Gastrocnemius medialis (tissue), 4 donors: ENCODE results near the gene HOXB1.

Experiments used
- CTCF ChIP-seq, 5 experiments: fragments of 450-650 bp in 3 of 5; fragments of 200-600 bp in 2 of 5; sonication (generic) in 2 of 5; IDR thresholded peaks in 4 of 5; conservative IDR thresholded peaks in 1 of 5; 1 replicate in 4 of 5; 2 replicates in 1 of 5; pipeline ENCODE4 v1.5.1; 2016 to 2019; ENCODE audit warnings: antibody characterized with exemption in 5 of 5, mild to moderate bottlenecking in 3 of 5, moderate library complexity in 3 of 5
- POLR2A ChIP-seq, 2 donors: fragments of 450-650 bp; IDR thresholded peaks; one replicate each; pipeline ENCODE4 v1.6.1; 2017; ENCODE audit warnings: antibody characterized with exemption in 2 of 2, mild to moderate bottlenecking in 2 of 2, moderate library complexity in 2 of 2

DNA sequence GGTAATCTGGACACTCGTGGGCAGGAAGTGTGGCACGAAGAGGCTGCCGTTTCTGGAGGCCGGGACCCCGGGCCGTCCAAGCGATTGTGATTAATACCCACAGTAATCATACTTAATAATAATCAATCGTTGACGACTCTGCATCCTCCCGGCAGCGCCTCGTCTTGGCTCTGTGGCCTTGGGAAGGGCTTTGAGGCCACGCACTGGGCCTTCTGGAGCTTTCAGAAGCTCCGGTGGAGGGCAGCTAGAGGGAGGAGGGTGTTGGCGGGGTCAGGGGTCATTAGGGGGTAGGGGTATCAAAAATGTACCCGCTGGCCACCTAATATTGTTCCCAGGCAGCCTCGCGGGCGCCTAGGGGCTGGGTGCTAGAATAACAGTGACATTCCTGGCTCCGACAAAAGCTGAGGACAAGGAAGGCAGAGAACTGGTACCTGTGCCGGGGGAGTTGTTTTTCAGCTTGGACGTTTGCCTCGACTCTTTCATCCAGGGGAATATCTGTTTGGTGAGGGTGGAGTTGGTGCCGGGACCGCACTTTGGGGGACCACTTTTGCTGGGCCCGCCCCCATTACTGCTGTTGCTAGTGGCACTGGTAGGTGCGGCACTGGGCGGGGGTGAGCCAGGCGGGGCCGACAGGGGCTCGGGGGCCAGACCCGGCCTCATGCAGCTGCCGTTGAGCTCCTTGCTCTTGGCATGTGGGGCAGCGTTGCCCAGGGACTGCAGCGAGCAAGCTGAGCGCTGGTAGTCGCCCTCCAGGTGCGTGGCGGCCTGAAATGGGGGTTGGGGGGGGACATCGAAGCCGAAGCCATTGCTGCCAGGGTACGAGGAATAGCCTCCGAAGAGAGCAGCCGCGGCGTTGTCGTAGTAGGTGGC is 21.0 kb upstream of the HOXB1 start:
- TF ChIP-seq CTCF (IDR thresholded peaks at IDR 0.05 in 4 of 5, conservative IDR thresholded peaks at IDR 0.05 in 1 of 5), result no peak
- no peak for TF ChIP-seq POLR2A (IDR thresholded peaks at IDR 0.05)
